Neural crest cell (in vitro differentiated cells): ENCODE measurements around the gene PEX13. TPM values are rescaled to one million over a fixed set of nuclear protein-coding genes. Genes with fewer than 3 reads are reported as not detected.
"Not testable (repeated sequence)": the region's sequence is repeated elsewhere in the genome, so short reads cannot be mapped to it uniquely, and the experiment has no call there.

Source experiments
- DNase-seq: peaks from one replicate; pipeline ENCODE4 v3.0.0; 2021; ENCODE audit warnings: low read depth, mixed read lengths, low spot score
- H3K27ac Mint-ChIP-seq: one replicate; pipeline ENCODE4 v1.8.0; 2021; ENCODE audit warnings: mild to moderate bottlenecking, mixed read lengths; ENCODE audit not compliant: unreplicated experiment
- H3K27me3 Mint-ChIP-seq: 2 replicates; pipeline ENCODE4 v1.8.0; 2021; ENCODE audit warnings: low read depth, mild to moderate bottlenecking, mixed read lengths
- H3K36me3 Mint-ChIP-seq: 2 replicates; pipeline ENCODE4 v1.8.0; 2021; ENCODE audit warnings: low read depth, mild to moderate bottlenecking, mixed read lengths
- H3K4me1 Mint-ChIP-seq: 2 replicates; pipeline ENCODE4 v1.8.0; 2021; ENCODE audit warnings: mixed read lengths
- H3K4me3 Mint-ChIP-seq: one replicate; pipeline ENCODE4 v1.8.0; 2021; ENCODE audit warnings: mild to moderate bottlenecking, mixed read lengths
- H3K9me3 Mint-ChIP-seq: 2 replicates; pipeline ENCODE4 v1.8.0; 2021; ENCODE audit warnings: mixed read lengths
- total RNA-seq: library from RNA; stranded (reverse); gene quantifications from 2 replicates; pipeline ENCODE4 v1.2.1, GENCODE V29; 2021
- TF ChIP-seq, protein P1 (sequence below): fragments of 200-600 bp; sonication (generic); conservative IDR thresholded peaks from 2 replicates; pipeline ENCODE4 v1.5.0; 2021; ENCODE audit warnings: antibody characterized with exemption, mild to moderate bottlenecking

The PEX13 gene
- total RNA-seq, 1 donor from 2014 or later = 26.9 TPM

DNA sequence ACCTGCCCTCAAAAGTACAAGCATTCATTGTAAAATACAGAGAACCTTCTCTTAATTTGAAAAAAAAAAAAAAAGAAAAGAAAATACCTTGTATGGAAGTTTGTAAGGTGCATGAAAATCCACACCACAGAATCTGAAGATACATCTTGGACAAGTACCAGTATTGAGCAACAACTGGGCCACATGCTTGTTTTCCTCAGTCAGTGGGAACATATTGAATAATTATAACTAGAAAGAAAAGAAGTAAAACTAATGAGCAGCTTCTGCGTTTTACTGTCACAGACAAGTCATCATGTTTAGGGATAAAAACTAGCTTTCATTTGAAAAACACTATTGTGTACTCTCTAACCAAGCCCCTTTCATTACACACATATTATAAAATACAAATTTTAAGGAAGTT is 5.8 kb upstream of the PEX13 start:
- no peaks in the 10 kb centered on the region for H3K27me3 Mint-ChIP-seq
- H3K4me3 Mint-ChIP-seq = no peak overlapping the region
- no peaks in the 10 kb centered on the region for H3K9me3 Mint-ChIP-seq
- H3K4me1 Mint-ChIP-seq = peaks cover 7% of the 10 kb centered on the region
- no peak for DNase-seq
- TF ChIP-seq, protein P1, sequence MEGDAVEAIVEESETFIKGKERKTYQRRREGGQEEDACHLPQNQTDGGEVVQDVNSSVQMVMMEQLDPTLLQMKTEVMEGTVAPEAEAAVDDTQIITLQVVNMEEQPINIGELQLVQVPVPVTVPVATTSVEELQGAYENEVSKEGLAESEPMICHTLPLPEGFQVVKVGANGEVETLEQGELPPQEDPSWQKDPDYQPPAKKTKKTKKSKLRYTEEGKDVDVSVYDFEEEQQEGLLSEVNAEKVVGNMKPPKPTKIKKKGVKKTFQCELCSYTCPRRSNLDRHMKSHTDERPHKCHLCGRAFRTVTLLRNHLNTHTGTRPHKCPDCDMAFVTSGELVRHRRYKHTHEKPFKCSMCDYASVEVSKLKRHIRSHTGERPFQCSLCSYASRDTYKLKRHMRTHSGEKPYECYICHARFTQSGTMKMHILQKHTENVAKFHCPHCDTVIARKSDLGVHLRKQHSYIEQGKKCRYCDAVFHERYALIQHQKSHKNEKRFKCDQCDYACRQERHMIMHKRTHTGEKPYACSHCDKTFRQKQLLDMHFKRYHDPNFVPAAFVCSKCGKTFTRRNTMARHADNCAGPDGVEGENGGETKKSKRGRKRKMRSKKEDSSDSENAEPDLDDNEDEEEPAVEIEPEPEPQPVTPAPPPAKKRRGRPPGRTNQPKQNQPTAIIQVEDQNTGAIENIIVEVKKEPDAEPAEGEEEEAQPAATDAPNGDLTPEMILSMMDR = no peak
- no peak overlapping the region for H3K27ac Mint-ChIP-seq
- H3K36me3 Mint-ChIP-seq = no peaks in the 10 kb centered on the region

DNA sequence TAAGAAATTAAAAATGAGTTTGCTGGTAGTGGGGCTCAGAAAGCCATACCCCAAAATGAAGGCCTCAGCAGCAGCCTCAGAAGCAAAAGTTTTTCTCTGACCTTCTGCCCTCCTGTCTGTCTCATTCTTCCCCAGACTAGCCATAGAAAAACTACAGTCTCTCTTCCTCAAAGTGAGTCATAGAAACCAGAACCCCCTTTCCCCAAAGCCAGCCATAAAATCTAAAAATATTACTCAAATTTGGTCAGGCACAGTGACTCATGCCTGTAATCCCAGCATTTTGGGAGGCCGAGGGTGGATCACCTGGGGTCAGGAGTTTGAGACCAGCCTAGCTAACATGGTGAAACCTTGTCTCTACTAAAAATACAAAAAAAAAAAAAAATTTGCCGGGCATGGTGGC is 5.2 kb upstream of the PEX13 start:
- H3K27me3 Mint-ChIP-seq, DNase-seq, H3K4me3 Mint-ChIP-seq, H3K9me3 Mint-ChIP-seq, H3K27ac Mint-ChIP-seq, H3K36me3 Mint-ChIP-seq: not testable (repeated sequence)
- H3K4me1 Mint-ChIP-seq = peaks cover 13% of the 10 kb centered on the region

DNA sequence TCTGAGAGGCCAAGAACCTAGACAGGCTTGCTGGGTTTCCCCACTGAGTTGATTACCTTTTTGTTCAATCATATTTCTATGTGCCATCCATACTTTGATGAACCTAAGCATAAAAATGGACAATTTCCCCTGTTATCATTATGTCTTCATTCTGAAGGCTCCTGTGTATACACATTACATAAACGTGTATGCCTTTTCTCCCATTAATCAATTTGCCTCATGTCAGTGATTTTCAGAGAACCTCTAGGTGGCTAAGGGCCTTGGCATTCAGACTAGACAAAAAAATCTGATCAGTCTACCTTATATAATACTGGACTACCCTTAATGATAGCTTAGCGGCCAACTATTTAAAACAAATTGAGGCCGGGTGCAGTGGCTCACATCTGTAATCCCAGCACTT is 4.1 kb upstream of the PEX13 start:
- peaks cover 18% of the 10 kb centered on the region for H3K4me1 Mint-ChIP-seq
- H3K9me3 Mint-ChIP-seq = no peaks in the 10 kb centered on the region
- no peaks in the 10 kb centered on the region for H3K36me3 Mint-ChIP-seq
- DNase-seq = no peak
- H3K4me3 Mint-ChIP-seq = no peak overlapping the region
- no peak overlapping the region for H3K27ac Mint-ChIP-seq
- TF ChIP-seq, protein P1 = no peak
- H3K27me3 Mint-ChIP-seq = no peaks in the 10 kb centered on the region

- Mint-ChIP-seq H3K9me3 (no peaks in the 10 kb centered on the region), H3K4me1 (peaks cover 30% of the 10 kb centered on the region), H3K4me3 (peak overlapping the region; percentile 74), H3K36me3 (no peaks in the 10 kb centered on the region), H3K27ac (no peak overlapping the region), H3K27me3 (no peaks in the 10 kb centered on the region)
- no peak for DNase-seq
- TF ChIP-seq, protein P1 = no peak
Measured at GRCh38 chr2:61014763-61015162, 2.8 kb upstream of the PEX13 start.

- H3K4me3 Mint-ChIP-seq = peak overlapping the region; percentile 99
- DNase-seq = no peak
- H3K36me3 Mint-ChIP-seq = peaks cover 2% of the 10 kb centered on the region
- H3K4me1 Mint-ChIP-seq = peaks cover 31% of the 10 kb centered on the region
- TF ChIP-seq, protein P1 = no peak
- no peak overlapping the region for H3K27ac Mint-ChIP-seq
- no peaks in the 10 kb centered on the region for H3K27me3 Mint-ChIP-seq
- no peaks in the 10 kb centered on the region for H3K9me3 Mint-ChIP-seq
Measured at GRCh38 chr2:61015976-61016375, 1.5 kb upstream of the PEX13 start.

- Mint-ChIP-seq H3K4me1 (peaks cover 31% of the 10 kb centered on the region), H3K36me3 (peaks cover 4% of the 10 kb centered on the region)
Measured at GRCh38 chr2:61016392-61017002, 1.0 kb upstream of the PEX13 start.

More at GRCh38 chr2:61016392-61017002, 1.0 kb upstream of the PEX13 start:
- TF ChIP-seq, protein P1 = no peak
- Mint-ChIP-seq H3K27me3 (no peaks in the 10 kb centered on the region), H3K27ac (peak overlapping the region; percentile 73), H3K9me3 (no peaks in the 10 kb centered on the region), H3K4me3 (peak overlapping the region; percentile 99)
- DNase-seq = no peak
